IPS-11a (cell line): Measurements from ENCODE around the gene PRSS2.

Source experiments
- H3K4me3 ChIP-seq: one replicate; pipeline ENCODE4 v1.5.1; 2013; ENCODE audit warnings: low read depth, low read length, control low read depth

The PRSS2 gene

GRCh38 chr7:142822714-142823113, 51.9 kb downstream of the PRSS2 start:
- no peak overlapping the region for H3K4me3 ChIP-seq
